WERI-Rb-1 (cell line): ENCODE results near the gene FCER2.

Experiments used
- DNase-seq: peaks from one replicate; pipeline ENCODE4 v3.0.0-alpha.2; 2020
- H3K27ac ChIP-seq: fragments of 250-450 bp; sonication (Bioruptor Pico); 2 replicates; pipeline ENCODE4 v1.5.1; 2020; ENCODE audit warnings: mild to moderate bottlenecking, moderate library complexity
- H3K27me3 ChIP-seq: fragments of 250-450 bp; sonication (Bioruptor Pico); 2 replicates; pipeline ENCODE4 v1.5.1; 2021; ENCODE audit warnings: mild to moderate bottlenecking, low read depth, moderate library complexity; ENCODE audit not compliant: insufficient read depth, severe bottlenecking
- H3K36me3 ChIP-seq: fragments of 250-450 bp; sonication (Bioruptor Pico); 2 replicates; pipeline ENCODE4 v1.5.1; 2020; ENCODE audit warnings: mild to moderate bottlenecking, moderate library complexity
- H3K4me3 ChIP-seq: 2 replicates; pipeline ENCODE4 v1.5.1; 2011; ENCODE audit warnings: low read depth, mild to moderate bottlenecking, control low read depth, low read length
- H3K9me3 ChIP-seq: fragments of 250-450 bp; sonication (Bioruptor Pico); 2 replicates; pipeline ENCODE4 v1.5.1; 2021; ENCODE audit warnings: mild to moderate bottlenecking, moderate library complexity; ENCODE audit not compliant: severe bottlenecking
- TF ChIP-seq, protein P1 (sequence below): IDR thresholded peaks from 2 replicates; pipeline ENCODE4 v1.5.1; 2011; ENCODE audit warnings: low read depth, mild to moderate bottlenecking, control low read depth, inconsistent platforms, low read length

The FCER2 gene

GRCh38 chr19:7640803-7641202 lies 61.1 kb downstream of the FCER2 start:
- H3K9me3 ChIP-seq: no peaks in the 10 kb centered on the region
- H3K36me3 ChIP-seq: no peaks in the 10 kb centered on the region
- H3K27me3 ChIP-seq: no peaks in the 10 kb centered on the region
- H3K27ac ChIP-seq: no peak overlapping the region
- TF ChIP-seq, protein P1, sequence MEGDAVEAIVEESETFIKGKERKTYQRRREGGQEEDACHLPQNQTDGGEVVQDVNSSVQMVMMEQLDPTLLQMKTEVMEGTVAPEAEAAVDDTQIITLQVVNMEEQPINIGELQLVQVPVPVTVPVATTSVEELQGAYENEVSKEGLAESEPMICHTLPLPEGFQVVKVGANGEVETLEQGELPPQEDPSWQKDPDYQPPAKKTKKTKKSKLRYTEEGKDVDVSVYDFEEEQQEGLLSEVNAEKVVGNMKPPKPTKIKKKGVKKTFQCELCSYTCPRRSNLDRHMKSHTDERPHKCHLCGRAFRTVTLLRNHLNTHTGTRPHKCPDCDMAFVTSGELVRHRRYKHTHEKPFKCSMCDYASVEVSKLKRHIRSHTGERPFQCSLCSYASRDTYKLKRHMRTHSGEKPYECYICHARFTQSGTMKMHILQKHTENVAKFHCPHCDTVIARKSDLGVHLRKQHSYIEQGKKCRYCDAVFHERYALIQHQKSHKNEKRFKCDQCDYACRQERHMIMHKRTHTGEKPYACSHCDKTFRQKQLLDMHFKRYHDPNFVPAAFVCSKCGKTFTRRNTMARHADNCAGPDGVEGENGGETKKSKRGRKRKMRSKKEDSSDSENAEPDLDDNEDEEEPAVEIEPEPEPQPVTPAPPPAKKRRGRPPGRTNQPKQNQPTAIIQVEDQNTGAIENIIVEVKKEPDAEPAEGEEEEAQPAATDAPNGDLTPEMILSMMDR: no peak
- no peak overlapping the region for H3K4me3 ChIP-seq
- DNase-seq: no peak

- H3K36me3 ChIP-seq: no peaks in the 10 kb centered on the region
- no peak overlapping the region; the same call in 1 of the 2 replicates for H3K27ac ChIP-seq
- H3K9me3 ChIP-seq: no peaks in the 10 kb centered on the region
- no peak overlapping the region for H3K4me3 ChIP-seq
- DNase-seq: no peak
- TF ChIP-seq, protein P1: no peak
- no peaks in the 10 kb centered on the region for H3K27me3 ChIP-seq
Measured at GRCh38 chr19:7639863-7640348, 62.0 kb downstream of the FCER2 start.

- H3K27ac ChIP-seq: peak overlapping the region; percentile 87
- peak overlapping the region; percentile 36 for H3K4me3 ChIP-seq
- TF ChIP-seq, protein P1: no peak
- peak; percentile 83 for DNase-seq
- no peaks in the 10 kb centered on the region for H3K36me3 ChIP-seq
- H3K27me3 ChIP-seq: no peaks in the 10 kb centered on the region
- H3K9me3 ChIP-seq: no peaks in the 10 kb centered on the region
Measured at GRCh38 chr19:7638802-7639465, 63.0 kb downstream of the FCER2 start.
